GM21717 (cell line): Measurements from ENCODE around the gene RASSF5.

Source experiments
- ATAC-seq: cut with Tn5 transposase; IDR thresholded peaks from one replicate; pipeline ENCODE4 v1.9.1; 2021; ENCODE audit warnings: mild to moderate bottlenecking, moderate library complexity; ENCODE audit not compliant: unreplicated experiment

RASSF5 gene

DNA sequence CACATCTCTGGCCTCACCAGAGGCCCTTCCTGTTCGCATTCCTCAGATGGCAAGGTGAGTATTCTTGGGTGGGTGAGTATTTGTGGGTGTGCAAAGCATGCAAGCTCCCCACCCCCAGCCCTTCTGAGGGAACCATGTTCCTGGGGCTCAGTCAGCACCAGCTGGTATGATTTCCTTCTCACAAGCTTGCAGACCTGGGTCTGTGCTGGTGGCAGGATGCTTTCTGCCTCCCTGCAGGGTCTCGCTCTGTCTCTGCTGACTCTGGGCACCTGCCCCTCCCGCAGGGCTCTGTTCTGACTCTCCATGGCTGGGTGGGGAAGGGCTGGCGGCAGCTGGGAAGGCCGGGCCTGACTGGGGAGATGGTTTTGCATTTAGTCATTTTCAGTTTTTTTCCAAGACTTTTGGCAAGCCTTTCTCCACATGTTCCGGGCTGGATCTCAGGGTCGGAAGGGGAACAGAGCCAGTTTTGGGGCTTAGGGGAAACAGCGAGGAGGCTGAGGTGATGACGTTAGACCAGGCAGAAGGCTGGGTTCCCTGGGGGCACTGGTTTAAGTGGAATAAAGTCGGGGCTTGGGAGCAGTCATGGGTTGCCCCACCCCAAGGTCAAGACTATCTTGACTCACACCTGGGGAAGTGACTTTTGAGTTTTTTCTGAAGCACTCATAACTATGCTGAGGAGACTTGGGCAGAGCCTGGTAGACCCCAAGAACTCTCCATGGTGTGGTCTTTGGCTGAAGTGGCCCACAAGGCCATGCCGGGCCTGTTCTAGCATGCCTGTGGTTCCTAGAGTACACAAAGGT lies 6.2 kb downstream of the RASSF5 start:
- no peak for ATAC-seq

DNA sequence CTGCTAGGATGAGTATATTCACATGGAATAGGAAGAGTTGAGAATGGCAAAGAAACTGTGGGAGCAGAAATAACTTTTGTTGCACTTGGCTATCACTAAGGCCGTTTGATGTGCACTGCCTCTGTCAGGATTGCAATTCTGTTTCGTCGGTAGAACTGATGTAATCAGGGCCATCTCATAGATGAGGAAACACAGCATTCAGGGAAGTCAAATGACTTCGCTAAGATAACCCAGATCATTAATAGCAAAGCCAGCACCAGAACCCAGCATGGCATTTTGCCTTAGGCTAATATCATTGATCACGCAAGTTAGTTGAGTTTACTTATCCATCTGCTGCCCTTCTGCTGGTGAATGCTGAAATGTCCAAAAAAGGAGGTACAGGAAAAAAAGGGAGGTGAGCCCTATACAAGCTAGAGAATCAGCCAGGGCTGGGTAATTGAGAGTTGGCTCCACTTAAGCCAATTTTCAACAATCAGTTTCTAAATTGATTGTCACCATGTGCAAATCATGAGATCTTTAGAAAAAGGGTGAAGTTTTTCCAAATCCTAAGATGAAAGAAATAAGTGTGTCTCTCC lies 7.6 kb downstream of the RASSF5 start:
- ATAC-seq: no peak

DNA sequence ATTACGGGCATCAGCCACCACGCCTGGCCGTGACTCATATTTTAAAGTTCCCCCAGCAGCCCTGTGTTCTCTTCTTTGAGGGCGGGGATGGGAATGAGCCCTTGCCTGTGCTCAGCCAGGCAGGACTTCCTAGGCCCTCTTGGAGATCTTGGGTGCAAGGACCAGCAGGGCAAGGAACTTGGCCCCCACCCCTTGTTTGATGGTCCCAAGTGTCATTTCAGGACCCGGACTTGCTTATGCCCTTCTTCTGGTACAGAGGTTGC lies 9.3 kb downstream of the RASSF5 start:
- ATAC-seq: no peak

DNA sequence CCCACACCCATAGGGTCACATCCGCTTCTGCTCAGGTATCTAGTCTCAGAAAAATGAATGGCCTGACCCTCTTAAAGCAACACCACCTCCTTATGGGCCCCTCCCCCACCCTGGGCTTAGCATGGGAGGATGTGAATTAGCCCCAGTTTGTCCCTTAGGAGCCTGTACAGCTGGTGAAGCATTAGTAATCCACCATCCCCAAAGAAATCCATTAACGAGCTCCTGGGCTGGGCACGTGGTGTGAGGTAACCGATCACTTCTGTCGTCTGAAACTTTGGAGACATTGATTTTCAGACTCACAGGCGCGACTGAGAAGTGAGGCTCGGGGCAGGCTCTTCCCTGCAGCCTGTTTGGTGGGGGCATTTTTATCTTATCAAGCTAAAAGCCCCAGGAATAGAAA lies 10.5 kb downstream of the RASSF5 start:
- no peak for ATAC-seq

DNA sequence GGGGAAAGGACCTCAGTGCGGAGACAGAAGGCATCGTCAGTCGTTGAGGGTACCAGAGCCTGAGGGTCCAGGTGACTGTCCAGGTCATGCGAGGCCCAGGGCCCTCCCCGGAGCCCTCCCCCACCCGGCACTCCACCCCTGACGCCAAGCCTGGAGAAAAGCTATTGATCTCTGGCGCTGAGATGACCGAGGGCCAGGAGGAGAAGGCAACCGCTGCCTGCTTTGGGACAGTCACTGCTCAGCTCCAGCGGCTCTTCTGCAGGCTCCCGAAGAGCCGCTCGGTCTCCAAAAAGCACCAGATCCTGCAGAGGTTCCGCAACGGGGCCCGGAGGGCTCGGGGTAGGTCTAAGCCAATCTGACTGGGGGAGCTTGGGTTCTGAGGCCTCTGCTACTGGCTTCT lies 10.9 kb downstream of the RASSF5 start:
- no peak for ATAC-seq

DNA sequence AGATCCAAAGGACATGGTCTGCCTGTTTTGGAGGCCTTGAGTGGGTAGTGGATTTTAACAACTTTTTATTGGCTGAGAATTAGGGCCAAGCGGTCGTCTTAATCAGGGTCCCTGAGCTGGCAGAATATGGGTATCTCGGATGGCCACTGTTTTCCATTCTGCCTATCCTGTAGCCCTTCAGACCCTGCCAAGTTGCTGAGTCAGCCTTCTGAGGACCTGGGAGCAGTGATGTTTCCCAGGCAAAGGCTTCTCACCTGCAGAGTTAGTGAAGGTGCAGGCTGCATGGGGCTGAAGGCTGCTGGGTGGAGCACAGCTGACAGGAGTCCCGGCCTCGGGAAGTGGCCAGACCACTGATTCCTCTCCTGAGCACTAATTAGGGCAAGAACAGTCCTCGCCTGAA lies 11.4 kb downstream of the RASSF5 start:
- no peak for ATAC-seq

DNA sequence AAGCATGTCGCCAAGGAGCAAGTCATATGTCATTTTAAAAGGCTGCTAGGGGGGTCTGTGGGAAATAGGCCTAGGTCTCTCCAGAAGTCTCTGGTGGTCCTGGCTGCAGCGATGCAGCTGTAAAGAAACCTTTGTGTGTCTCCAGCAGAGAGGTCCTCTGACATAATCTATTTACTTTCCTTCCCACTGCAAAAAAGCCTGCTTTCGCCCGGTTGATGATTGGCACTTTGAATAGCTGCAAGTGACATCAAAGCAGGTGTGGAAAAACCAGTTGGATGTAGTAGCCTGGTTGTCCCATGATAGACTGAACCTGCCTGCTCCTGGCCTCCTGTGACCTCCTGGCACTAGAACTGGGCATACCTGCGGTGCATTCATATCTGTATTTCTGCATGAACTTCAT lies 13.8 kb downstream of the RASSF5 start:
- no peak for ATAC-seq

DNA sequence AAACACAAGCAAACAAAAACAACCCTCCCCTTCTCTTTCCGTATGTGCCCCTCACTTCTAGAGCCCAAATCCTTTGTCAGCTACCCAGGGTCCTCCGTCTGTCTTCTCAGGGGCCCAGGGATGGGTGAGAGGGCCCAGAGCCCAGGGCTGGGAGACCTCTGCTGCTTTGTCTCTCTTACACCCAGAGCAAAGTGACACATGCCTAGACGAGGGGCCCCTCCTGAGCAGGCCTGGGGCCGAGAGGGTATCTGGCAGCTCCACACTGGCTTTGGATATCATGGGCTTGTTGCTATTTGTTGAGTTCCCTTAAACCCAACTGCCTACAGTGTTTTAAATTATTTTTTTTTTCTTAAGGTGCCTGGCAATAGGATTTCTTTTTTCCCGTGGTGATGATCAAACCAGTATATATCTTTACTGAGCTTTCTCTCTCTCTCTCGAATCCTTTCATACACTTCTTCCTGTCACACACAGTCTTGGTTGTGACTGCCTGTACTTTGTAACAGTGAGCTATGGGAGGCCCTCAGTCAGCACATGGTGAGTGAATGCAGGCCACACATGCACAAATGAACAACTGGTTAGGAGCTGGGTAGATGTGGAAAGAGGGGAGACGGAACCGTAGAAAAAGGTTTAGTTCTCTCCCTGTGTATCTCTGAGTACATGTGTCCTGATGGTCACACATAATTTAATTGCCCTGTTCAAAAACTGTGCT lies 14.5 kb downstream of the RASSF5 start:
- no peak for ATAC-seq

DNA sequence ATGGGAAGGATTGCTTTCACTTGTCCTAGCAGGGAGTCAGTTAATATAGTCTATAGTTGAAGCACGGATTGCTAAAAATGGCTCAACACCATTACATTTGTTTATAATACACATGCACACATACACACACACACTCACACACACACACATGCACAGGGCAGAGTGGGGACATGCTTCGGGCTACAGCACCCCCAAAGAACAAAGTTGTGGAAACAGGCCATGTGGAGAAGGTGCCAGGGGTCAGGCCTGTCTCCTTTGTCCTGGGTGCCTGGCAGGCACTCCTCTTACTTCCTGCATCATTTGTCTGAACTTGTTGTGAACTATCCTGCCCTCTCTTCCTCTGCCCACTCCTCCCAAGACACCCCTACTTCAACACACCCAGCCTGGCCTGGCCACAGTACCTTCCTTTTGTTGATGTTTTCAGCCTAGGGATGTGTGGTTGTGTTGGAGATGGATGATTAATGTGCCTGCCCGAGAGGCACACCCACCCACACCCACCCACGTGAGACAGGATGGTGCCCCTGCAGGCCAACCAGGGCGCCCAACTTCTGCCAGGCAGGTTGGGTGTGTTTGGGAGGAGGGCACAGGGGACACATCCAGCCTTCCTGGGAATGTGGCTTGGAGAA lies 17.5 kb downstream of the RASSF5 start:
- no peak for ATAC-seq

DNA sequence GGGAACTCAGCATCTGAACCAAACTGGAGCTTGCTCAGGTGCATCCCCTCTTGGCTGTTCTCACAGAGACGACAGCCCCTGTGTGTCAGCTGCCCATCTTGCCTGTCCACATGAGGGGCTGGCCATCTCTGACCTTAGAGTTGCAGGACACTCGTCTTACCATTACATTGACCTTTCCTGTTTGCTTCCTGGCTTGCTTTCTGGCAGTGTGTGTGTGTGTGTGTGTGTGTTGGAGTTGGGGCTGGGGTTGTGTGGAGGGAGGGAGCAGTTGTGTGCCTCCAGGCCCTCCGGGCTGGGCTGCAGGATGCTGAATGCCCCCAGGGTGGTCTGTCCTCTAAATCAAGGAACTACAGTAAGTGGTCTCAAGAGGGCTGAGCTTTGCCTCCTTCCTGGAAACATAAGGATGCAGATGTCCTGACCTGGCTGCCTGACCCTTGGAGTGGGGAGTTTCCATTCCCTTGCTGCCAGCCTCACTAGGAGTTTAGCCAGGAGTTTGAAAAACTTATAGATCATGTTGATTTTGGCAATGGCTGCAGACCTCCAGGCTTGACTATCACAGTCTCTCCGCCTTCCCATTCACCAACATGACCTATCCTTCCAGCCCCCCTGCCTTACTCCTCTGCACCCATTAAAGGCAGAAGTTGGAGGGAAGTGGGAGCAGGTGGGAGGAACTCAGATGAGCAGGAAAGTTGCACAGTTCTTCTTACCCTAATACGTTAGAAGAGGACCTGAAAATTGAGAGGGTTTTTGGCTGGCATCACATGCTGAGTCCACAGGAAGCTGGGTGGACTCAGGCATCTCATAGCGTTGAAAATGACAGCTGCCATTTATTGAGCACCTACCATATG lies 19.0 kb downstream of the RASSF5 start:
- ATAC-seq: no peak

DNA sequence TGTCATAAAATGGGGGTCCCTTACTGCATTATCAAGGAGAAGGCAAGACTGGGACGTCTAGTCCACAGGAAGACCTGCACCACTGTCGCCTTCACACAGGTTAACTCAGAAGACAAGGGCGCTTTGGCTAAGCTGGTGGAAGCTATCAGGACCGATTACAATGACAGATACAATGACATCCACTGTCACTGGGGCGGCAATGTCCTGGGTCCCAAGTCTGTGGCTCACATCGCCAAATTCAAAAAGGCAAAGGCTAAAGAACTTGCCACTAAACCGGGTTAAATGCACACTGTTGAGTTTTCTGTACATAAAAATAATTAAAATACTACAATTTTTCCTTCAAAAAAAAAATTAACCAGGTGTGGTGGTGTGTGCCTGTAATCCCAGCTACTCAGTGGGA lies 22.1 kb downstream of the RASSF5 start:
- no peak for ATAC-seq

DNA sequence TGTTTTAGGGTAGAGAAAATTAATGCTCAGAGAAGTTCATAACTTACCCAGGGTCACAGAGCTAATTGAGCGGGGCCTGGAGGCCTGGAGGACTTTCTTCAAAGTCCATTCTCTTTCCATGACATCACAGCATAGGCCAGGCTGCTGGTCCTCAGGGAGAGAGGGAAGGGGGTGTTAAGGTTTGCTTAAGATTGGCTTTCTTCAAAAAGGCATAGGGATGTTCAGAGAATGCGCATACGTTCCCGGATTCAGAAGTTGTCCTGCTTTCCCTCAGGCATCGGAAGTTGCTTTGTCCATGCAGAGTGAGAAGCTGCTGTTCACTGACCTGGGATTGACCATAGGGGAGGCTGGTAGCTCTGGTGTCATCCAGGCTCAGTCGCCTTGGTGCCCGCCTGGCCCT lies 25.0 kb downstream of the RASSF5 start:
- ATAC-seq: no peak

DNA sequence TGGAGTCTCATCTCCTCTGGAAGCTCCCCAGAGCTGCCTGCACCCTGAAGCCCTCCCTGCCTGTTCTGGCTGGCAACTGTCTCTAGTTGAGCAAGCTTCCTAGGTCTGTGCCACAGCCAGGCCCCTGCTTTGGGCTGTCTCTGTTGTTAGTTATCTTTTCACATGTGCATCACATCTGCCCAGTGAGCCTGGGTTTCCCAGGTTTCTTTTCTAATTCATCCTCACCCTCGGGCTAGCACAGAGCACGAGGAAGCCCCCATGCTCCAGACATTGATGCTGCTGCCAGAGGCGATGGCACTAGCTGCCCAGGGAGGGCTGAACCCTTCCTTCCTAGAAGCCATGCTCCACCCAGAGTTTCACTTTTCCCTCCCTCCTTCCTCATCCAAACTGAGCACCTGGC lies 27.2 kb downstream of the RASSF5 start:
- no peak for ATAC-seq

DNA sequence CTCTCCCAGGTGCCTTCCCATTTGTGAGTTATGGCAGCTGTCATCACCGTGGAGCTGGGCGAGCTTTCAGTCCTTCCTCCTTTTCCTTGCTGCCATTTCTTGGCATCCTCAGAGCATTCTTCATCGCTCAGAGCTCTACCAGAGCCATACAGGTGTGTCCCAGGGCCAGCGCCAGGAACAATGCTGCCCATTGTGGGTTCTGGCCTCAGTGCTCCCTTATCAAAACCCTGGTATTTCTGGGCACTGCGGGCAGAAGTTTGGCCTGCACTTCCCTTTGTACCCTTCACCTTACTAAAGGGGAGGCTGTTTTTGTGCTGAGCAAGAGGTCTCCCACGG lies 28.5 kb downstream of the RASSF5 start:
- no peak for ATAC-seq

DNA sequence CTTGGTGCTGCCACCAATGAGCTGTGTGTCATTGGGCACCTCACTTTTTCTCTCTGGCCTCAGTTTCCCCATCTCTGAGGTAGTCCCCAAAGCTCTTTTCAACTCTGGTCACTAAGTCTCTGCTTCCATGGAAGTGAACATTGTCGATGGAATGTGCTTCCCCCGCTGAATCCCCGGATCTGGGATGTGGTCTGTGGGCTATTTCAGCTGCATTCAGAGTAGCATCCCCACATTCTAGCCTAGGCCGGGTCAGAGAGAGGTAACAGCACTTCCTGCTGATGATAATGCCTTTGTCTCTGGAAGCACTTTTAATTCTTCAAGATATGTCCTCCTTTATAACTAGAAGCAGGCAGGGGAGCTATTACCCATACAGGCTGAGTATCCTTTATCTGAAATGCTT lies 29.8 kb downstream of the RASSF5 start:
- ATAC-seq: no peak

DNA sequence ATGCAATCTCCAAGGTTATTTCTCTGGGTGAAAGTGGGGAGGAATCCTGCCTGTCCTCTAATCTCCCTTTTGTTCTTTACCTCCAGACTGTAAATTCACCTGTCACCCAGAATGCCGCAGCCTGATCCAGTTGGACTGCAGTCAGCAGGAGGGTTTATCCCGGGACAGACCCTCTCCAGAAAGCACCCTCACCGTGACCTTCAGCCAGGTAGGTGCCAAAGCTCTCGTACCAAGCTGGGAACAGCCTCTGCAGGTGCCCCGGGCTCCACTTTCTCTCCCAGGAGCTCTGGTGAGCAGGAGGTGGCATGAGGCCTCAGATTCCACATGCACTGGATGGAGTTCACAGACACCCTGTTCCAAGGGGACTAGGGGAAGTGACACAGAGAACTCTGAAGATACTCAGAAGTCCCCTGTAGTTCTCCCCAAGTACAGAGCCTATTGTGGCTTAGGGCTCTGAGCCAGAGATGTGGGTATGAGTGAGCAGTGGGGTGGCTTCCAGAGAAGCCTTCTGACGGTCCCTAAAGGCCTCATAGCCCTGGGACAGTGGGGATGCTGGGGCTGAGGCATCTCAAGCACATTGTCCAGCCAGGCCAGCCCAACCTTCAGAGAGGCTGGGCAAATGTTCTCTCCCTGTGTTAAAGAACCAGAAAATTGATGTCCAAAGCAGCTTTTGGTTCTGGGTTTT lies 30.9 kb downstream of the RASSF5 start:
- no peak for ATAC-seq

DNA sequence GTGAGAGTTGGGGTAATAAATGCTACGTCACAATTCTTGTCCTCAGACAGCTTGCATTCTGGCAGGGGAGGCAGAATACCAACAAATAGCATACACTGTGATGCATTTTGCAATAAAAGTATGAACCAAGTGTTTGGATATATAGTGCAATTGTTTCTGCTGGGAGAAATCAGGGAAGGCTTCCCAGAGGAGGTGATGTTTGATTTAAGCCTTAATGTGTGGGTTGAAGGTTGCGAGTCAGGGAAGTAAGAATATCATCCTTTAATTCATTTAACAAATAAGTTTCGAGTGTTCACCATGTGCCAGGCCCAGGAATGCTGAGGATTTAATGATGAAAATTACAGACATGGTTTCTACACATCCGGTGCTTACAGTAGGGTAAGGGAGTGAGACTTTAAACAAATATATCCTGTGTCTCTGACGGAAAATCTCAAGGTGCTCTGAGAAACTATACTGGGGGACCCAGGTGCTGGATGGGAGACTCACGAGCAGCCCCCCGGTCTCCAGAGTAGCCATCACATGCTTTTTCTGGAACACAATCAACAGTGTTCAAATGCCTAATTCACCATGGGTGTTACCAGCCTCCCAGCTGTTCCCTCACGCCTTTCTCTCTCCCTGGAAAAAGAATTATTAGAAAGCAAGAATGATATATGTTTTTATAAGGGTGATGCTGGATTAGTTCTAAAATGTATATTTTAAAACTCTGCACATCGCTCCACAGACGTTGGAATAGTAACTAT lies 31.7 kb downstream of the RASSF5 start:
- no peak for ATAC-seq

DNA sequence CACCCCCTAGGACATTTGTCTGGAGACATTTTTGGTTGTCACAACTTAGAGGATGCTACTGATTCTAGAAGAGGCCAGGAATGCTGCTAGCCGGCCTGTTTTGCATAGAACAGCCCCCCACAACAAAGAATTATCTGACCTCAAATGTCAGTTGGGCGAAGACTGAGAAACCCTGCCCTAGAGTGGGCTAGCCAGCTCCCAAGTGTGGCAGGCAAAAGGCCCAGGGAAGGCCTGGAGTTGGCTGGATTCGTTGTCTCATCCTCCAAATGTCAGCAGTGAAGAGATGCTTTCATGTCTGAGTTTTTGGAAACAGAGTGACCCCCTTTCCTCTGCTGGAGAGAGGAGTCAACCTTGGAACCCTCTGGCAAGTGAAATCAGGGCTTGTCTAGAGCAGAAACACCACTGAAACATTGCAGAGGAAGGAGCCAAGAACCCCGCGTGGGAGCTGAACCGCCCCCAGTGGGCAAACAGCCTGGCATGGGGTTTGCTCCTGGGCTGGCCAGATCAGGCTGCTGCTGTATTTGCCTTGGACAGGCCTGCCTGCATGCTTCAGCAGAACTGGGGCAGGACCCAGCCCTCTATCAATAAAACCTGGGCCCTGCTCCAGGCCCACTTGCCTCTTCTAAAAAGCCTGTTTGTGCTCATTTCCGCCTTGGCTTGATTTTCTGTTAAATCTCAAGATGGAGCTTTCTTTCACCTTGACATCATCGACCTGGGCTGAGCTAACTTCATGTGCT lies 32.9 kb downstream of the RASSF5 start:
- no peak for ATAC-seq

DNA sequence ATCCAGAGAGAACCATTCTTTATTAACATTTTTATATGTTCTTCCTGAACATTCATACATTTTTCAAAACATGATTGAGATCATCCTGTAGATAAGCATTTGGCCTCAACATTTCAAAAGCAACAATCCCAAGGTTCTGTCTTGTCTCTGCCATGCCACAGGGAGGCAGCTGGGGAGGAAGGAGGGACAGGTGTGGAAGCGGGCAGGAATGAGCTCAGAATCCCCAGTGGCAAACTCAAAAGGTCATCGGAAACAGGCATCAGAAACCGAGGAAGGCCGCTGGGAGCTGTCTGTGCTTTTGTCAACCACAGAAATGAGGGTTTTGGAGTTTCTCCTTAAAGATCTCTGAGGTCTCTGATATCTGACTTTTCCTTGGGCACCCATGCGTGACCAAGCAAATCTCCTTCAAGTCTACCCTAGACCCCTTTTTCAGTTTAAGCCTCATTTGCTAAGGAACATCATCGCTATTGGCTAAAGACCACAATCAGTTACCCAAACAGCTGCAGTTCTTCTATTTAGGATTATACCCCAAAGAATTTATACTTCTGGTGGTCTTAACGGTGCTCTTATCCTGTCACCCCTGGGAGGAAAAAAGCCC lies 34.0 kb downstream of the RASSF5 start:
- no peak for ATAC-seq
